ENCODE data around the gene RNFT2. TPM values are rescaled to one million over a fixed set of nuclear protein-coding genes. Genes with fewer than 3 reads are reported as not detected.

Gene RNFT2
- total RNA-seq, 1 experiment from 2014 or later: 34.9 TPM

- Histone ChIP-seq H3K27ac (ENCODE audit: low read depth, low read length) (peak overlapping the region; percentile 38; the same call in 1 of the 2 replicates), H3K4me3 (replicated peaks in 1 of 2; ENCODE audit: low read depth in 1 of 2, low read length in 2 of 2) (peak overlapping the region; percentile 61 to 67), H3K79me2 (ENCODE audit: insufficient read depth, low read length) (no peaks in the 10 kb centered on the region), H3K4me2 (ENCODE audit: low read length) (peak overlapping the region; percentile 87), H3K9me2 (ENCODE audit: insufficient read depth) (no peaks in the 10 kb centered on the region), H4K20me1 (ENCODE audit: insufficient read depth) (no peaks in the 10 kb centered on the region), H2AFZ (ENCODE audit: low read depth, low read length, poor library complexity, severe bottlenecking) (no peak overlapping the region), H3K36me3 (ENCODE audit: control insufficient read depth in 1 of 2, insufficient read depth in 2 of 2, low read length in 2 of 2) (no peaks in the 10 kb centered on the region), H3K9me3 (ENCODE audit: control insufficient read depth in 1 of 2, insufficient read depth in 1 of 2, low read depth in 1 of 2, low read length in 2 of 2) (no peaks in the 10 kb centered on the region), H3K9ac (ENCODE audit: low read length) (peak overlapping the region; percentile 65), H3K4me1 (ENCODE audit: control insufficient read depth in 1 of 2, insufficient read depth in 2 of 2, low read length in 2 of 2) (peaks cover 14 to 32% of the 10 kb centered on the region in 2 experiments; a peak in 3 of 4 replicates), H3K27me3 (ENCODE audit: insufficient read depth, low read length) (no peaks in the 10 kb centered on the region)
- no TSS peak for BruUV-seq (replicated peaks)
- CTCF ChIA-PET: interaction anchor here (0.6 to 1.6 kb wide), 2 partner anchors 16 to 1263 kb away, joined by 6 read pairs; no protein-coding TSS in a partner anchor
- POLR2A ChIA-PET: no interaction called here
- DNase-seq (ENCODE audit: low read depth, low spot score) (no peak), ATAC-seq (no peak)
- RAD21 ChIA-PET (ENCODE audit: low non-redundant PET in 1 of 2, low total read pairs in 2 of 2, uncharacterized antibody in 2 of 2, unreplicated experiment in 2 of 2): no interaction called here
- TF ChIP-seq POLR2A (IDR thresholded peaks at IDR 0.05; ENCODE audit: borderline replicate concordance, extremely low read depth, insufficient read depth, insufficient read length) (no peak), SIN3A (IDR thresholded peaks at IDR 0.05; ENCODE audit: low read depth) (no peak), CBX3 (IDR thresholded peaks at IDR 0.05; ENCODE audit: low read depth) (no peak)
- TF ChIP-seq, protein P1, sequence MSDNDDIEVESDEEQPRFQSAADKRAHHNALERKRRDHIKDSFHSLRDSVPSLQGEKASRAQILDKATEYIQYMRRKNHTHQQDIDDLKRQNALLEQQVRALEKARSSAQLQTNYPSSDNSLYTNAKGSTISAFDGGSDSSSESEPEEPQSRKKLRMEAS (IDR thresholded peaks at IDR 0.05): peak; percentile 17; the same call in 1 of the 2 replicates
- intact Hi-C loops (cut with micrococcal nuclease): no loop called here
Measured at GRCh38 chr12:116879509-116880212, 141.5 kb downstream of the RNFT2 start.

DNA sequence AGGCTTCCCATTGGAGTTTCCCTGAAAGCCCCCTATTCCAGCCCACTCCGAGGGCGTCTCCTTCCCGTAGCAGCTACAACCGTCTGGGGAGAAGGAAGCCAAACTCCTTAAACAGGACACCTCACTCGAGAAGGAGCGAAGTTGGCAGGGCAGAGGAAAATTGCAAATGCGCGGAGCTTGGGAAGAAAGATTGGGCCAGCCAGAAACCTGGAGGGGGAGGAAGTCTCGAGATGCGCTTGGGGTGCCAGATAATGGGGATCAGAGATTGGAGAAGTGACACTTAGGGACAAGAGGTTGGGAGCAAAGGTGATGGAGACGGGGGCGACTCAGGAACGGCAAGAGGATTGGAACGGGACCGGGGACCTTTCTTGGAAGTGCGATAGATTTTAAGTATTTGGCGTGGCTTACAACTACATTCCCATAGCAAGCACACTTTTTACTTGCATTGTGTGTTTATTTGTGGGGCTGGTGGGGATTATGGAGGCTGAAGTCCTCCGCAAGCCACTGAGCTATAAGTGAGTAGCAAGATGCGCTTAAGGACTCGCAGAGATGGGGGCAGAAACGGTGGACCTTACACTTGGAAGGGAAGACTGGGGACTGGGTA lies 142.2 kb downstream of the RNFT2 start:
- ChIA-PET POLR2A (no interaction called here), RAD21 (ENCODE audit: low non-redundant PET in 1 of 2, low total read pairs in 2 of 2, uncharacterized antibody in 2 of 2, unreplicated experiment in 2 of 2) (no interaction called here), CTCF (interaction anchor here (0.6 to 1.6 kb wide), 2 partner anchors 17 to 1263 kb away, joined by 6 read pairs; no protein-coding TSS in a partner anchor)
- Histone ChIP-seq H3K9me3 (ENCODE audit: control insufficient read depth in 1 of 2, insufficient read depth in 1 of 2, low read depth in 1 of 2, low read length in 2 of 2) (no peaks in the 10 kb centered on the region), H3K27me3 (ENCODE audit: insufficient read depth, low read length) (no peaks in the 10 kb centered on the region), H3K79me2 (ENCODE audit: insufficient read depth, low read length) (no peaks in the 10 kb centered on the region), H3K27ac (ENCODE audit: low read depth, low read length) (peak overlapping the region; percentile 34; the same call in 1 of the 2 replicates), H3K36me3 (ENCODE audit: control insufficient read depth in 1 of 2, insufficient read depth in 2 of 2, low read length in 2 of 2) (no peaks in the 10 kb centered on the region), H3K9ac (ENCODE audit: low read length) (peak overlapping the region; percentile 65), H4K20me1 (ENCODE audit: insufficient read depth) (no peaks in the 10 kb centered on the region), H3K9me2 (ENCODE audit: insufficient read depth) (no peaks in the 10 kb centered on the region), H3K4me2 (ENCODE audit: low read length) (peak overlapping the region; percentile 87), H3K4me3 (replicated peaks in 1 of 2; ENCODE audit: low read depth in 1 of 2, low read length in 2 of 2) (peak overlapping the region; percentile 61 to 67), H2AFZ (ENCODE audit: low read depth, low read length, poor library complexity, severe bottlenecking) (peak overlapping the region; percentile 90), H3K4me1 (ENCODE audit: control insufficient read depth in 1 of 2, insufficient read depth in 2 of 2, low read length in 2 of 2) (peaks cover 14 to 32% of the 10 kb centered on the region in 2 experiments; a peak in 3 of 4 replicates)
- intact Hi-C loops (cut with micrococcal nuclease): no loop called here
- TSS peak; percentile 61 for BruUV-seq (replicated peaks)
- DNase-seq (ENCODE audit: low read depth, low spot score): no peak
- no peak; the same call in 1 of the 2 replicates for ATAC-seq
- no peak for TF ChIP-seq POLR2A (IDR thresholded peaks at IDR 0.05; ENCODE audit: borderline replicate concordance, extremely low read depth, insufficient read depth, insufficient read length)
- TF ChIP-seq SP1 (IDR thresholded peaks at IDR 0.05; ENCODE audit: low read depth): no peak
- TF ChIP-seq ZBTB33 (IDR thresholded peaks at IDR 0.05; ENCODE audit: extremely low read depth, insufficient replicate concordance, low read length): no peak
- no peak for TF ChIP-seq EZH2phosphoT487 (IDR thresholded peaks at IDR 0.05; ENCODE audit: borderline replicate concordance)
- no peak for TF ChIP-seq SRF (IDR thresholded peaks at IDR 0.05; ENCODE audit: low read depth)
- no peak for TF ChIP-seq SIN3A (IDR thresholded peaks at IDR 0.05; ENCODE audit: low read depth)
- TF ChIP-seq REST (IDR thresholded peaks at IDR 0.05; ENCODE audit: low read depth): no peak
- TF ChIP-seq, protein P1 (IDR thresholded peaks at IDR 0.05): no peak
- TF ChIP-seq YY1 (IDR thresholded peaks at IDR 0.05; ENCODE audit: extremely low read depth, insufficient replicate concordance, low read depth, low read length): no peak
- TF ChIP-seq ZNF274 (IDR thresholded peaks at IDR 0.05; ENCODE audit: low read depth, low read length): no peak

Measured in HCT116 (cell line).